ENCODE data around the gene PSMA5.

- TF ChIP-seq GATA2 (IDR thresholded peaks at IDR 0.05; ENCODE audit: low read depth, low read length) (no peak), GATA3 (IDR thresholded peaks at IDR 0.05; ENCODE audit: low read depth, low read length) (no peak)
These were observed 29.2 kb downstream of the PSMA5 start for GRCh38 chr1:109396871-109397580.

Measured in SH-SY5Y (cell line).